Left forelimb (tissue), 1 donor: Measurements from ENCODE around the gene AGPS.
"Not testable (repeated sequence)": the region's sequence is repeated elsewhere in the genome, so short reads cannot be mapped to it uniquely, and the experiment has no call there.

ENCODE experiments used
- DNase-seq: peaks from one replicate; pipeline ENCODE4 v3.0.0-alpha.2; 2018; ENCODE audit warnings: low spot score

AGPS gene

DNA sequence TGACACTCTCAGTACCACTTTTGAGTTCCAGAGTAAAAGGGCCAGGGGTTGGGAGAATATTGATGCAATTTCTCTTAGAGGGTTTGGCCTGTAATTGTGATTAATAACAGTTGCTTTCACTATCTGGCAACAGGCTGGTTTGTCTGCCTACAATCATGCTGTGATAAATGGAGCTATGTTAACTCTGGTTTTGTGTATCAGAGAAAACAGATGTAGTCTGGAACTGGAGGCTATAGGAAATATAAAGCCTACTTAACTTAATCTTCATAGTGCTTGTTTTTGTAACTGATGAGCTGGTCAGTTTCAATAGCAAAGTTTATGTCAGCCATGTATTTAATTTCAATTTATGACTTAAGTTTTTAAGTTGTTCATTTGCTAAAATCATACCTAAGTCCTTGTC is 138.0 kb downstream of the AGPS start:
- no peak for DNase-seq

DNA sequence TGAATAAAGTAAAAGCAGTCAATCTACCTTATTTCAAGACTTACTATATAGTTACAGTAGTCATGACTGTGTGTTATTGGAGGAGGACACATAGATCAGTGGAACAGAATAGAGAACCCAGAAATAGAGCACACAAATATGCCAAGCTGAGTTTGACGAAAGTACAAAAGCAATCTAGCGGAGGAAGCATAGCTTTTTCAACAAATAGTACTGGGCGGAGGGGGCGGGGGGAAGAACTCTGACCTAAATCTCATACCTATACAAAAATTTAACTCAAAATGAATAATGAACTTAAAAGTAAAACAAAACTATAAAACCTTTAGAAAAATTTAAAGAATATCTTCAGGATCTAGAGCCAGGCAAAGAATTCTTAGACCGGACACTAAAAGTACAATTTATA is 139.1 kb downstream of the AGPS start:
- DNase-seq, result no peak

GRCh38 chr2:177532567-177532966 is 140.0 kb downstream of the AGPS start:
- DNase-seq, result no peak

GRCh38 chr2:177533253-177533652 is 140.7 kb downstream of the AGPS start:
- no peak for DNase-seq

GRCh38 chr2:177535000-177535399 is 142.4 kb downstream of the AGPS start:
- DNase-seq, result no peak

- DNase-seq, result no peak
These were observed 143.5 kb downstream of the AGPS start for GRCh38 chr2:177535958-177536504.

DNA sequence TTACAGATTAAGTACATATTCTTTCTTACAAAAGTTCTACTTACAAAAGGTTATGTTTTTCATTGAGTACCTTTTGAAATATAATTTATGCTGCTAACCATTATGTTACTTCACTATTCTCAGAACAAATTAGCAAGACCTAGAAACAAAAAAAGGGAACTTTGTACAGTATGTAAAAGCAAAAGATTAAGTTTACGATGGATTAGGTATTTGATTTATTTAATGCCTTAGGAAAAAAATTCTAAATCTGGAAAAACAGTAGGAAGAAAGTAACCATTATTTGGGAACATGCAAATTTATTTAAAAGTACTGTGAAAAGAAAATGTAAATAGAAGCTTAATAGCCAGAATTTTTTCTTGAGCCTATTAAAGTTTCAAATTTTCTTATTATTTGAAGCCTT is 144.6 kb downstream of the AGPS start:
- DNase-seq, result no peak

- no peak for DNase-seq
These were observed 145.1 kb downstream of the AGPS start for GRCh38 chr2:177537636-177538035.

- no peak for DNase-seq
These were observed 145.8 kb downstream of the AGPS start for GRCh38 chr2:177538323-177538722.

DNA sequence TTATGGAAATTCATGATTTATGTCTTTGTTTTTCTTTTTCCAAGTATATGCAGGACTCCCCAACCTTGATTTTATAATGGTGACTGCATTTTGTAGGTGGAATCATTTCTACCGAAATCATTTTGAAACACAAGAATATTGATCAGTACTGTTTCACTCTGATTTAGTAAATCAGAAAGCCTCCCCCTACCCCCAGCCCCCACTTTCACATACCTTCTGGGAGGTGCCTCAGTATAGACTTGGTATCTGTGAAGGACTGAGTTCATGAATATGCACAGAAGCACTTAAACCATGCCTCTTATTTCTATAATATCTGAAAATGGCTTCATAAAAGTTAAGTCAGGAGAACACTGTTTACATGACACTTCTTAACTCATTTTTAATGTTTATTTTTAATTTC is 147.7 kb downstream of the AGPS start:
- DNase-seq, result no peak

- no peak for DNase-seq
These were observed 148.9 kb downstream of the AGPS start for GRCh38 chr2:177541258-177541991.

DNA sequence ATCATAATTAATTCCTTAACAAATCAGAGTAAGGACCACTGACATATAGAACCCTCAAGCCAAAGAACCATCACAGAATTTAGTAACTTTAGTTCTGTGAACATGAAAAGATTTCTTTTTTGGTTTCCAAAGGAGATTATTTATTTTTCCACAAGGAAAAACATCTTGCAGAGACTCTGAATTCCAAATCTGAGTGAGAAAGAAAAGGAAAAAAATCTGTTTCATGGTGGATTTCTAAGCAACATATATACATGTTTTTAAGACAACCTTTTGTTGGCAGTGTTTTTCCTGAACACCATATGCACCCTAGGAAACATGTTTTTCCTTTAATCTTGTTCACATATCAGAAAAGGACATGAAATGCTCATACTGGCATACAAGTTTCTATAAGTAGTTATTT is 149.8 kb downstream of the AGPS start:
- no peak for DNase-seq

DNA sequence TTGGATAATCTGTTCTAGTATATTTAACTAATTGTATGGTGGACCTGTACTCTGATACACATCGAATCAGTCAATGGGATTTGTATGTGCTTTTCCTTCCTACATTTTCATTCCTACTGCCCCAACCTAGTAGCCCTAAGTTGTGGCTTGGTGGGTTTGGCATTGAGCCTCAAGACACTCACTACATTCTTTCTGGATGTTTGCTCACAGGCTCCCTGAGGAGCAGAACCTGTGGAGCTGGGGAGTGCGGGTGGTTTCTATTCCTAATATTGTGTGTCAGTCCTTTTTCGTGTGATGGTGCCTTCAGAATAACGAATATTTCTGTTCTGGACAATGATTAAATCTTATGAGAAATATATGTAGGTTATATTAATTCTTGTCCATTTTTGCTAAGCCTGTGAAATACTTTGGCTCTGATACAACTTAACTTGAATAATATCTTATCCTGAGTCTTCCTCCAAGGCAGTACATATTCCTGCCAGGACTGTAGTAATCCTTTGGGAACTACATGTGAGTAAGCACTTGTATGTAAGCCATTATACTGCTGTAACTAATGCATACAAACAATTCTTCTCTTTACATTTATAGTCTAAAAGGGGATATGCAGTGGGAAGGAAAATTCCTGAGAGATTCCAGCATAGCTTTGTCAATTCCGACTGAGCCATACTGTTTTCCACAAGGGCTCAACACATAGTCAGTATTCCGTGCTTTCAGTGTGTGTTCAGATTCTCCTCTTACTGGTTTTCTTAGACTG is 150.6 kb downstream of the AGPS start:
- DNase-seq, result no peak

- no peak for DNase-seq
These were observed 152.6 kb downstream of the AGPS start for GRCh38 chr2:177545143-177545542.

- no peak for DNase-seq
These were observed 153.5 kb downstream of the AGPS start for GRCh38 chr2:177545981-177546585.

- DNase-seq, result no peak
These were observed 154.5 kb downstream of the AGPS start for GRCh38 chr2:177547122-177547521.

DNA sequence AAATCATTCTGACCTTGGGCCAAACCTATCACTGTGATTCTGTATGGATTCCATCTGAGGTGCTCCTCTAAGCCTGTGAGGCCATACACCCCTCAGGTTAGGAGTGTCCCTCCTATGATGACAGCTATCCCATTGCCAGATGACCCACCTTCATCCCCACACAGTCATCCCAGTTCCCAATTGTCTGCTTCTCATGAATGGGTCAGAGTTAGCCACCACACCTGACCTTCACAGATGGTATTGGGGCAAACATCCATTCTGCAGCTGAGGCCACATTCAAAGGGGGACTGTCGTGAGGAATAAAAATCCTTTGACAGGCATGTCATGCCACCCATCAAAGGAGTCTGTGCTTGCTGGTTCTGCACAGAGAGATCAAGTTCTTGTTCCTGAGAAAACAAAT is 155.2 kb downstream of the AGPS start:
- DNase-seq, result no peak

GRCh38 chr2:177548636-177549035 is 156.1 kb downstream of the AGPS start:
- DNase-seq, result no peak

DNA sequence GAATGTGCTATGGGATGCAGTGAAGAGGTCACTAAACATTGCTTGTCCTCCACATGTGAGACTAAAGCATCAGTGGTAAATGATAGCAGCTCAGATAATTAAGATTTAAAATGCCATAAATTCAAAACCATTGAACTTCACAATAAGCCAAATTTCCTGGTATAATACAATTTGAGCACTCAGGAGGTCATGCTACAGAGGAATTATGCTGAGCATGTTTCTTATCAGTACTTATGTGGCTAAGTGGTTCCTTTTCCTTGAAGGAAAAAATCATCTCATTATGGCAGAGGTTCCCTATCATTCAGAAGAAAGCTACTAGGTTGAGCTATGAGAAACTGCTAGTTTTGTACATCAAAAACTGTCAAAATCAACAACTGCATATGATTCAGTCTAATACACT is 156.6 kb downstream of the AGPS start:
- no peak for DNase-seq

- DNase-seq, result no peak
These were observed 158.0 kb downstream of the AGPS start for GRCh38 chr2:177550264-177551200.

DNA sequence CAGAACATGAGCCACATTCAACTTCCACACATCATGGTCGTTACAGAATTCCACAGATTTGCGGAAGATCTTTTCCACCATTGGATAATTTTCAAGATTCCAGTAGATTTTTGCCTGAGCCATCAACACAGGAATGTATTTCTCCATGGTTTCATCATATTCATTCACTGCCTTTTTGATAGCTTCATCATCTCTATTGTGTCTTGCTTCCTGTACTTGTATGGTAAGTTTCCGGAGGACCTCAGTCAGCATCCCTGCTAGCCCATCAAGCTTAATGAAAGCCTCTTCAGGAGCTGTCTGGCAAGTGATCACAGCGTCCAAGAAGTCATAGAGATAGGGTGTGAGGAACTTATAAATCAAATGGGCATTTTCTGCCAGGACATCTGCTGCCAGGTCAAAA is 158.8 kb downstream of the AGPS start:
- not testable (repeated sequence) for DNase-seq

- peak; percentile 71 for DNase-seq
These were observed 159.4 kb downstream of the AGPS start for GRCh38 chr2:177551989-177552421.
